ENCODE data around the gene C1QTNF1. TPM values are rescaled to one million over a fixed set of nuclear protein-coding genes. Genes with fewer than 3 reads are reported as not detected.
A peak's percentile ranks its signal among the peaks of the same experiment; 100 is the strongest.

C1QTNF1 gene
- total RNA-seq, 6 donors from 2014 or later: 9.3 to 30.4 (median 14.1) TPM

GRCh38 chr17:79031996-79032875 is 8.3 kb downstream of the C1QTNF1 start:
- no peaks in the 10 kb centered on the region for H3K9me3 ChIP-seq
- no peaks in the 10 kb centered on the region for H3K27me3 ChIP-seq
- WGBS, 2 donors: 86 to 87% methylated on average over 26 of the region's 26 CpGs
- TF ChIP-seq CTCF (IDR thresholded peaks at IDR 0.05) (no peak), EP300 (IDR thresholded peaks at IDR 0.05) (no peak), POLR2AphosphoS5 (IDR thresholded peaks at IDR 0.05) (no peak), POLR2A (IDR thresholded peaks at IDR 0.05) (no peak)
- DNase-seq (no peak), ATAC-seq (ENCODE audit: low FRiP score in 2 of 2) (no peak)
- H3K27ac ChIP-seq: no peak overlapping the region
- H3K4me1 ChIP-seq: peaks cover 24 to 35% (median 28%) of the 10 kb centered on the region in 4 donors
- no peak overlapping the region for H3K4me3 ChIP-seq
- H3K36me3 ChIP-seq: no peaks in the 10 kb centered on the region

DNA sequence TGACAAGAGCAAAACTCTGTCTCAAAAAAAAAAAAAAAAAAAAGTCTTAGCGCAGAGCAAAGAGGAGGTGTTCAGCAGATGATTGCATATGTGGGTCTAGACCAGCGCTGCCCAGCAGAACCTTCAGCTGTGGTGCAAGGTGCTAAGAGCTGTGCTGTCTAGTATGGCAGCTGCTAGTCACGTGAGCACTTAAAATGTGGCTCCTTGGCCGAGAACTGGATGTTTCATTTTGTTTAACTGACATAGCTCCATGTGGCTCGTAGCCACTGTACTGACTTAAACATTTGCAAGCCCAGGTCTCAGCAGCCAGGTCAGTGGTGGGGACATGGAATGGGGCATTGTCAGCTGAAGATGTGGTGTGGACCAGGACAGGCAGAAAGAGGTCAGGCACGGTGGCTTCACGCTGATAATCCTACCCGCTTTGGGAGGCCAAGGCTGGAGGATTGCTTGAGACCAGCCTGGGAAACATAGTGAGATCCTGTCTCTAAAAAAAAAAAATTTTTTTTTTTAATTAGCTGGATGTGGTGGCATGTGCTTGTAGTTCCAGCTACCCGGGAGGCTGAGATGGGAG is 9.2 kb downstream of the C1QTNF1 start:
- Histone ChIP-seq H3K9me3 (no peaks in the 10 kb centered on the region), H3K36me3 (no peaks in the 10 kb centered on the region), H3K4me1 (peaks cover 15 to 26% (median 19%) of the 10 kb centered on the region in 4 donors), H3K27ac (no peak overlapping the region), H3K4me3 (no peak overlapping the region), H3K27me3 (no peaks in the 10 kb centered on the region)
- TF ChIP-seq POLR2A (IDR thresholded peaks at IDR 0.05): no peak
- no peak for TF ChIP-seq POLR2AphosphoS5 (IDR thresholded peaks at IDR 0.05)
- TF ChIP-seq CTCF (IDR thresholded peaks at IDR 0.05): no peak
- TF ChIP-seq EP300 (IDR thresholded peaks at IDR 0.05): no peak
- no peak for ATAC-seq (ENCODE audit: low FRiP score in 2 of 2)
- no peak for DNase-seq
- WGBS, 2 donors: 87 to 95% methylated on average over 9 of the region's 9 CpGs

DNA sequence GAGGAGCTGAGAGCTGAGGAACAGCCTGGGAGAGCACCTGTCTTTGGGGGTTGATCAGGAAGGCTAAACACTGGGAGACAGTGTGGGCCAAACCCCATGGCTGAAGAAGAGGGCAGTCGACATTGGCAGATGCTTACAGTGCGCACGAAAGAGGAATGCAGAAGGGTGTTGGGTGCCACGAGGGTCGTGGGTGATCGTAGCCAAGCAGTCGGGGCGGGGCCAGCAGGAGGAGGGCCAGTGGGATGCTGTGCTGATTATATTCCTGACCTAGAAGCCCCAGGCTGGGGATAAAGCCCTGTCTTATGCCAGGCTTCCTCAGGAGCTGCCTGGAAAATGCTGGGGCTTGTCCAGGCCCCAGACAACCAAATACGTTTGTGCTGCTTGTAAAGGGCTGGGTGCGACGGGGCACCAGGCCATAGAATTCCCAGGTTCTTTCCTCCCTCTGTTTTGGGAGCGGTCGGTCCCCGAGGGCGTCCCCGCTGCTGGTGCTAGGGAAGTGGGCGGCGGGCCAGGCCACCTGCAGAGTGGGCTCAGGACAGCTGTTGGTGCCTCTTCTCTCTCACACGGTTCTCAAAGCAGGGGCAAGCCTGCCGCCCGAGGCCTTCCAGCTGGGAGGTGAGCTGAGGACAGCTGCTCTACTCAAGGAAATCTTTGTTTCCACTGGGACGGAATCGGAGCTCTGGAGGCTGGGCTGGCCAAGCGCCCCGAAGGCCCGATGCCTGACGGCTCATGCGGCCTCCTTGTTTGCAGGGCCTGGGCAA is 10.0 kb downstream of the C1QTNF1 start:
- 60 to 76% methylated on average over 18 to 25 of the region's 28 CpGs for WGBS, 2 donors
- H3K4me3 ChIP-seq: no peak overlapping the region

DNA sequence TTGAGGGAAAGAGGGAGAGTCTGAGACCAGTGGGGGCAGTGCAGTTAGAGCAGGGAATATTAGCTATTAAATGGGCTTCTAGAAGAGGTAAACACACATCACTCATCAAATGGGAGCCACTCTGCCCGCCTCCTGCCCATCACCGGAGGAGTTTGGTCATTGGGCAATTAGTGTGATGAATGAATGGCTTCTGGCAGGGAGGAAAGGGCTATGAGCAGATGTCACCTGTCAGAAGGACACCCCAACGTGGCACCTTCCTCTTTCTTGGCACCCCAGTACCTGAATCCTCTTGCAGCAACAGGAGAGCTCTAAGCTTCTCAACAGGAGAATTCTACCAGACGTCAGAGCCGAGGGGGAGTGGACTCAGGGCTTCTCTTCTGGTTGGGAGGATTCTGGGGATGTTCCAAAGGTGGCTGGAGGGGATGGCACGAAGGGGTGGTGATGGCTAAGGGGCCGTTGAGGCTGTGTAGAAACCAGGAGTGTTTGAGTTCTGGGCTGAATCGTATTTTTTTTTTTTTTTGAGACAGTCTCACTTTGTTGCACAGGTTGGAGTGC is 11.0 kb downstream of the C1QTNF1 start:
- WGBS, 2 donors: 80 to 82% methylated on average over 8 of the region's 8 CpGs
- H3K4me1 ChIP-seq: peaks cover 11 to 28% (median 22%) of the 10 kb centered on the region in 4 donors
- no peak for DNase-seq
- H3K36me3 ChIP-seq: no peaks in the 10 kb centered on the region
- no peak for ATAC-seq (ENCODE audit: low FRiP score in 2 of 2)
- H3K27me3 ChIP-seq: no peaks in the 10 kb centered on the region
- H3K27ac ChIP-seq: no peak overlapping the region
- TF ChIP-seq EP300 (IDR thresholded peaks at IDR 0.05): no peak
- TF ChIP-seq CTCF (IDR thresholded peaks at IDR 0.05): no peak
- no peak for TF ChIP-seq POLR2A (IDR thresholded peaks at IDR 0.05)
- no peak for TF ChIP-seq POLR2AphosphoS5 (IDR thresholded peaks at IDR 0.05)
- no peak overlapping the region for H3K4me3 ChIP-seq
- H3K9me3 ChIP-seq: no peaks in the 10 kb centered on the region

More for the DNA sequence above, 10.0 kb downstream of the C1QTNF1 start:
- DNase-seq (peak; percentile 23 to 88), ATAC-seq (ENCODE audit: low FRiP score in 2 of 2) (no peak)
- Histone ChIP-seq H3K27ac (peak overlapping the region in 1 of 4 donors; percentile 9), H3K36me3 (no peaks in the 10 kb centered on the region), H3K9me3 (no peaks in the 10 kb centered on the region), H3K27me3 (no peaks in the 10 kb centered on the region), H3K4me1 (peaks cover 11 to 25% (median 20%) of the 10 kb centered on the region in 4 donors)
- TF ChIP-seq POLR2AphosphoS5 (IDR thresholded peaks at IDR 0.05): peak in 1 of 2 donors; percentile 17
- TF ChIP-seq EP300 (IDR thresholded peaks at IDR 0.05): no peak
- no peak for TF ChIP-seq POLR2A (IDR thresholded peaks at IDR 0.05)
- no peak for TF ChIP-seq CTCF (IDR thresholded peaks at IDR 0.05)
